GM10248 (cell line): Measurements from ENCODE around the gene LUC7L.

Experiments used
- CTCF ChIA-PET: fragments of 300-600 bp; sonication (Branson Sonifier 250); formaldehyde crosslinking; extraction: SDS; loops from one replicate; lab custom pipeline; 2021; ENCODE audit warnings: antibody characterized with exemption; lab: Yijun Ruan, JAX
- POLR2A ChIA-PET: fragments of 350-650 bp; sonication (Branson Sonifier 250); formaldehyde crosslinking; extraction: SDS; loops from one replicate; lab custom pipeline; 2020; ENCODE audit warnings: antibody characterized with exemption; lab: Yijun Ruan, JAX
- DNase-seq: peaks from one replicate; pipeline ENCODE4 v3.0.0; 2012; ENCODE audit errors: extremely low spot score
- CTCF ChIP-seq: IDR thresholded peaks from 2 replicates; pipeline ENCODE4 v1.5.1; 2012; ENCODE audit warnings: mild to moderate bottlenecking, low read depth; ENCODE audit errors: extremely low read depth, missing control alignments, control extremely low read depth

The LUC7L gene

DNA sequence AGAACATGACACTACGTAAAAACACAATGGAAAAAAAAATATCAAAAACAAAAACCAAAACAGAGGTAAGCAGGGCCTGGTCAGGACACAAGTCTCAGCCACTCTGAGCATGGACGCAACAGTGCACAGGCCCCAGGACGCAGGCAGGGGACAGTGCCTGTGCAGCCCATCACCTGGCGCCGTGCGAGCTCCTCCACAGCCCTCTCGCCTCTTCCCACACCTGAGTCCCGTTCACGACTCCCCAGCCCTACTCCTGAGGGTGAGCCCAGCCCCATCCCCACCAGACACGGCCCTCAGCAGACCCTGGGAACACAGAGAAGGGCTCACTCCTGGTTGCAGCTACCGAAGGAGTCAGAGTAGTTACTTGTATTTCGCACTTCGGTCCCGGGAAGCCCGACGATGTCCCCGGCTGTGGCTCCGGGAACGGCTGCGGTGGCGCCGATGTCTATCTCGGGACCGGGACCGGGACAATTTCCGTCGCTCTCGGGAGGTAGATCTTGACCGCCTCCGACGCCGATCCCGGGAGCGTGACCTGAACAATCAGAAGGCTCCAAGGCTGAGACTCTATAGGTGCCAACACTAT is 39.6 kb downstream of the LUC7L start:
- ChIA-PET POLR2A (no interaction called here), CTCF (interaction anchor here (2.6 kb wide), 1 partner anchor 8 kb away, joined by 11 read pairs; no protein-coding TSS in a partner anchor)
- no peak for TF ChIP-seq CTCF
- DNase-seq: no peak

- DNase-seq: no peak
- ChIA-PET CTCF (interaction anchor here (1.1 kb wide), 1 partner anchor 19 kb away, joined by 3 read pairs; no protein-coding TSS in a partner anchor), POLR2A (interaction anchor here (0.5 kb wide), 1 partner anchor 36 kb away, joined by 4 read pairs; no protein-coding TSS in a partner anchor)
- peak; percentile 19 for TF ChIP-seq CTCF
Measured at GRCh38 chr16:188674-189073, 40.6 kb downstream of the LUC7L start.

DNA sequence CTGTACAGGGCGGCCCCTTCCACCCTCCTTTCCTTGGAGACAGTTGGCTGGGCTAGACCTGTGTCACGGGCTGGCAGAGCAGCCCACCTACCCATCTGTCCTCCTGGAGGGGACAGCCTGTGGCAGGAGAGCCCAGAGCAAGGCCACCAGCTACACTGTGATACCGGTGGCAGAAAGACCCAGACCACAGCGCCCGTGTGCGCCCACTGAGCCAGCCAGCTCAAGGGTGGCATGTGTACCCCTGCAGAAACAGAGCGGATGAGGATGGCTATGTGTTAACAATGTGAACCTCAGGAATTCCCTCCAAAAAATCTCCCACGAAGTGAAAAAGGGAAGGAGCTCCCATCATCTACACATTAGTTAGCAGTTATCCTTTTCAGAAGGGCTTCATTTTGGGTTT is 41.9 kb downstream of the LUC7L start:
- ChIA-PET POLR2A (no interaction called here), CTCF (interaction anchor here (1.0 to 1.5 kb wide), 3 partner anchors 70 to 122 kb away, joined by 3 to 7 read pairs (median 4); no protein-coding TSS in a partner anchor)
- DNase-seq: no peak
- no peak for TF ChIP-seq CTCF

GRCh38 chr16:185691-186090 is 43.6 kb downstream of the LUC7L start:
- ChIA-PET POLR2A (interaction anchor here (0.6 kb wide), 1 partner anchor 98 kb away, joined by 6 read pairs; no protein-coding TSS in a partner anchor), CTCF (no interaction called here)
- no peak for TF ChIP-seq CTCF
- no peak for DNase-seq

- ChIA-PET POLR2A (interaction anchor here (0.6 kb wide), 1 partner anchor 98 kb away, joined by 6 read pairs; no protein-coding TSS in a partner anchor), CTCF (no interaction called here)
- DNase-seq: no peak
- TF ChIP-seq CTCF: no peak
Measured at GRCh38 chr16:185213-185612, 44.0 kb downstream of the LUC7L start.

DNA sequence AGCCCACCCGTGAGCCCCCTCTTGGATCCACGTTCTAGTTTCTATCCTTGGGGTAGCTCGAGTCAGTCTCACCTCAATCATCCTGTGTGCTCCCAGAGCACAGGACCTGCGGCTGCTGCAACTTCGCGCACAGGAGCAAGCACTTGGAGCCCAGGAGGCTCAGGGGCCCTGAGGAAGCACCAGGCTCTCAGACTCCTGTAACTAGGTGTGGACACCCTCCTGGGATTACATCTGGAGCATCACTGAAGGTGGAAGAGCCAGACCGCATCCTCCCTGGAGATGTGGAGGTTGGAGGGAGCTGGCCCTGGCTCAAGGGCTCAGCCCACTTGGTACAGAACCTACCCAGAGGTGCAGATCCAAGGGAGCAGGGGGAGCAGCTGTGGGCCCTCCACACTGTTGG is 46.2 kb downstream of the LUC7L start:
- no peak for TF ChIP-seq CTCF
- CTCF ChIA-PET: interaction anchor here (1.1 to 3.7 kb wide), 6 partner anchors 8 to 118 kb away, joined by 3 to 34 read pairs (median 11); no protein-coding TSS in a partner anchor
- DNase-seq: no peak
- POLR2A ChIA-PET: interaction anchor here (0.6 kb wide), 1 partner anchor 178 kb away, joined by 4 read pairs; no protein-coding TSS in a partner anchor
